MCF 10A (cell line): ENCODE measurements around the gene ZGPAT. TPM values are rescaled to one million over a fixed set of nuclear protein-coding genes. Genes with fewer than 3 reads are reported as not detected.

Experiments
- BruUV-seq: library from RNA; stranded (reverse); fragments of 400-500 nt; replicated peaks from 2 replicates; lab custom pipeline; 2021; lab: Mats Ljungman, UMichigan
- CTCF ChIA-PET: fragments of 300-600 bp; sonication (Branson Sonifier 250); formaldehyde crosslinking; extraction: SDS; loops from one replicate; lab custom pipeline; 2021; ENCODE audit warnings: antibody characterized with exemption, inconsistent platforms; lab: Yijun Ruan, JAX
- POLR2A ChIA-PET: fragments of 300-600, 350-650 bp; sonication (Branson Sonifier 250); formaldehyde crosslinking; extraction: SDS; loops from one replicate; lab custom pipeline; 2020; ENCODE audit warnings: antibody characterized with exemption, inconsistent platforms; lab: Yijun Ruan, JAX
- DNase-seq: peaks from one replicate; pipeline ENCODE4 v3.0.0-alpha.2; 2018; ENCODE audit not compliant: unreplicated experiment
- H3K27ac Mint-ChIP-seq: one replicate; pipeline ENCODE4 v1.8.0; 2022; ENCODE audit warnings: mild to moderate bottlenecking, low read depth, mixed read lengths; ENCODE audit not compliant: unreplicated experiment
- H3K27me3 Mint-ChIP-seq: one replicate; pipeline ENCODE4 v1.8.0; 2022; ENCODE audit warnings: mixed read lengths; ENCODE audit not compliant: insufficient read depth, unreplicated experiment
- H3K36me3 Mint-ChIP-seq: one replicate; pipeline ENCODE4 v1.8.0; 2022; ENCODE audit warnings: mild to moderate bottlenecking, moderate library complexity, mixed read lengths; ENCODE audit not compliant: insufficient read depth, unreplicated experiment
- H3K4me1 Mint-ChIP-seq: one replicate; pipeline ENCODE4 v1.8.0; 2022; ENCODE audit warnings: mixed read lengths; ENCODE audit not compliant: insufficient read depth, unreplicated experiment
- H3K4me3 Mint-ChIP-seq: one replicate; pipeline ENCODE4 v1.8.0; 2022; ENCODE audit warnings: mild to moderate bottlenecking, moderate library complexity, mixed read lengths; ENCODE audit not compliant: unreplicated experiment
- H3K9me3 Mint-ChIP-seq: one replicate; pipeline ENCODE4 v1.8.0; 2022; ENCODE audit warnings: mixed read lengths; ENCODE audit not compliant: unreplicated experiment
- intact Hi-C: fragments of 100-400 bp; cut with micrococcal nuclease; formaldehyde crosslinking; loops from 2 replicates; pipeline ENCODE4 v1.14.1; 2022
- total RNA-seq: library from RNA; stranded (reverse); gene quantifications from 2 replicates; pipeline ENCODE4 v1.2.3, GENCODE V29; 2022
- TF ChIP-seq, protein P1 (sequence below): fragments of 200-600 bp; IDR thresholded peaks from one replicate; pipeline ENCODE4 v1.8.0; 2022; ENCODE audit warnings: antibody characterized with exemption, mild to moderate bottlenecking; ENCODE audit not compliant: unreplicated experiment

The ZGPAT gene
- total RNA-seq, 1 experiment from 2014 or later: 19.5 TPM

DNA sequence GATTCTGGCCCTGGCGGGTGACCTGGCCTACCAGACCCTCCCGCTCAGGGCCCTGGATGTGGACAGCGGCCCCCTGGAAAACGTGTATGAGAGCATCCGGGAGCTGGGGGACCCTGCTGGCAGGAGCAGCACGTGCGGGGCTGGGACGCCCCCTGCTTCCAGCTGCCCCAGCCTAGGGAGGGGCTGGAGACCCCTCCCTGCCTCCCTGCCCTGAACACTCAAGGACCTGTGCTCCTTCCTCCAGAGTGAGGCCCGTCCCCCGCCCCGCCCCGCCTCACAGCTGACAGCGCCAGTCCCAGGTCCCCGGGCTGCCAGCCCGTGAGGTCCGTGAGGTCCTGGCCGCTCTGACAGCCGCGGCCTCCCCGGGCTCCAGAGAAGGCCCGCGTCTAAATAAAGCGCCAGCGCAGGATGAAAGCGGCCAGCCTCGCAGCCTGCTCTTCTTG is 30.9 kb downstream of the ZGPAT start:
- BruUV-seq: no TSS peak
- DNase-seq: no peak
- TF ChIP-seq, protein P1, sequence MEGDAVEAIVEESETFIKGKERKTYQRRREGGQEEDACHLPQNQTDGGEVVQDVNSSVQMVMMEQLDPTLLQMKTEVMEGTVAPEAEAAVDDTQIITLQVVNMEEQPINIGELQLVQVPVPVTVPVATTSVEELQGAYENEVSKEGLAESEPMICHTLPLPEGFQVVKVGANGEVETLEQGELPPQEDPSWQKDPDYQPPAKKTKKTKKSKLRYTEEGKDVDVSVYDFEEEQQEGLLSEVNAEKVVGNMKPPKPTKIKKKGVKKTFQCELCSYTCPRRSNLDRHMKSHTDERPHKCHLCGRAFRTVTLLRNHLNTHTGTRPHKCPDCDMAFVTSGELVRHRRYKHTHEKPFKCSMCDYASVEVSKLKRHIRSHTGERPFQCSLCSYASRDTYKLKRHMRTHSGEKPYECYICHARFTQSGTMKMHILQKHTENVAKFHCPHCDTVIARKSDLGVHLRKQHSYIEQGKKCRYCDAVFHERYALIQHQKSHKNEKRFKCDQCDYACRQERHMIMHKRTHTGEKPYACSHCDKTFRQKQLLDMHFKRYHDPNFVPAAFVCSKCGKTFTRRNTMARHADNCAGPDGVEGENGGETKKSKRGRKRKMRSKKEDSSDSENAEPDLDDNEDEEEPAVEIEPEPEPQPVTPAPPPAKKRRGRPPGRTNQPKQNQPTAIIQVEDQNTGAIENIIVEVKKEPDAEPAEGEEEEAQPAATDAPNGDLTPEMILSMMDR: no peak
- Mint-ChIP-seq H3K27me3 (no peaks in the 10 kb centered on the region), H3K4me3 (no peak overlapping the region), H3K36me3 (peaks cover 31% of the 10 kb centered on the region), H3K27ac (no peak overlapping the region), H3K9me3 (no peaks in the 10 kb centered on the region), H3K4me1 (no peaks in the 10 kb centered on the region)
- CTCF ChIA-PET: interaction anchor here (0.6 kb wide), 1 partner anchor 82 kb away, joined by 6 read pairs; no protein-coding TSS in a partner anchor
- POLR2A ChIA-PET: interaction anchor here (0.6 to 3.6 kb wide), 6 partner anchors 13 to 126 kb away, joined by 3 to 79 read pairs (median 4); partner anchors contain the start of genes ARFRP1, RTEL1 and ZGPAT
- intact Hi-C loops: no loop called here

DNA sequence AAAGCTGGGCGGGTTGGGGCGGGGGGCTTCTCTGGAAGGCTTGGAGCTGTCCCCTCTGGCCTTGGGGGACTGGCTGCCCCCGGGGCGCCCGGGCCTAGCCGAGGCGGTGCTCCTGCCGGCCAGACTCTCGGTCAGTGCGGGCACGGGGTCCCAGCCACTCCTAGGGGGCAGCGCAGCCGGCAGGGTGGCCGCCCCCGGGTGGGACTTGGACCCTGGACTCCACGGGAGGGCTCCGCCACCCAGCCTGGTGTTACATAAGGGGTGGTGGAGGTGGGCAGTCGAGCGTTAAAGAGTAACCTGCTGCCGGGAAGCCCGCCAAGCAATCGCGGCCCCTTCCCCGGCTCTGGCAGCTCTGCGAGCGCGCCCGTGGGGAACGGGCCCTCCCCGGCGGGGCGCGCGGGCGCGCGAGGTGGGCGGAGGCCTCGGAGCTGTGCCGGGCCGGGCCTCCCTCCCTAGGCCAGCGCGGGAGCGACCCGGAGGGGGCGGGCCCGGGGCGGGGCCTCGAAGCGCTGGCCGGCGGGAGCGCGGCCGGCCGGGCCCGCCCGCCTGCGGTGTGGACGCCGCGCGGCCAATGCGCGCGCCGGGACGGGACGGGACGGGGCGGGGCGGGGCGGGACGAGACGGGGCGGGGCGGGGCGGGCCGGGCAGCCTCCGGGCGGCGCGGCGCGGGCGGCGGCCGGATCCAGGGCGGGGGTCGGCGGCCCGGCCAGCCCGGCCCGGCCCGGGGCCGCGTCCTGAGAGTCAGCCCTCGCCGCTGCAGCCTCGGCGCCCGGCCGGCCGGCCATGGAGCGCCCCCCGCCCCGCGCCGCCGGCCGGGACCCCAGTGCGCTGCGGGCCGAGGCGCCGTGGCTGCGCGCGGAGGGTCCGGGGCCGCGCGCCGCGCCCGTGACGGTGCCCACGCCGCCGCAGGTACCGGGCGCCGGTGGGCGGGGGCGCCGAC is 31.6 kb downstream of the ZGPAT start, which contains the start of gene SLC2A4RG:
Gene SLC2A4RG (plus strand): TSS at position 647 of the 940 bp plus-strand sequence. CDS start 137 bp downstream, at position 784.
- H3K4me3 Mint-ChIP-seq: peak within 1 kb of the TSS; percentile 74
- no peaks in the 10 kb centered on the region for H3K27me3 Mint-ChIP-seq
- TF ChIP-seq, protein P1: no peak
- no TSS peak for BruUV-seq
- no peaks in the 10 kb centered on the region for H3K4me1 Mint-ChIP-seq
- ChIA-PET POLR2A (interaction anchor here (0.6 to 3.6 kb wide), 9 partner anchors 14 to 229 kb away, joined by 3 to 79 read pairs (median 5); partner anchors contain the start of genes ARFRP1, RTEL1, TPD52L2 and ZGPAT), CTCF (interaction anchor here (0.6 kb wide), 1 partner anchor 82 kb away, joined by 6 read pairs; no protein-coding TSS in a partner anchor)
- intact Hi-C loops: no loop called here
- peak; percentile 76 for DNase-seq
- no peak within 1 kb of the TSS for H3K27ac Mint-ChIP-seq
- H3K36me3 Mint-ChIP-seq: peaks cover 36% of the 10 kb centered on the region
- H3K9me3 Mint-ChIP-seq: no peaks in the 10 kb centered on the region

DNA sequence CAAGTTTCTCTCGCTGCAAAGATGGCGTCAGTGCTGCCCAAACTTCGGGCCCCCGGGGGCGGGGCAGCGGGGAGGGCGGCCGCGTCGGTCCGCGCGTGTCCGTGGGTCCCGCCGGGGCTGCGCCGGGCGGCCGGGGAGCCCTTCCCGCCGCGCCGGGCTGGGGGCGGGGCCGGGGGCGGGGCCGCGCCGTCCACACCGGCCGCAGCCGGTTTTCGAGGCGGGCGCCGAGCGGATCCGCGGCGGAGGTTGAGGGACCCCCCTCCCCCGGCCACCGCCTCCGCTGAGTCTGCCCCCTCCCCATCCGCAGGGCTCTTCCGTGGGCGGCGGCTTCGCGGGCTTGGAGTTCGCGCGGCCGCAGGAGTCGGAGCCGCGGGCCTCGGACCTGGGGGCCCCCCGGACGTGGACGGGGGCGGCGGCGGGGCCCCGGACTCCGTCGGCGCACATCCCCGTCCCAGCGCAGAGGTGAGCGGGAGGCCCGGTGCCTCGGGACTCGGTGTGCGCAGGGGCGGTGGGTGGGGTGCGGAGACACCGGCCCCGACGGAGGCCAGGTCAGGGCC is 32.3 kb downstream of the ZGPAT start:
- Mint-ChIP-seq H3K27ac (no peak overlapping the region), H3K4me3 (peak overlapping the region; percentile 74), H3K36me3 (peaks cover 33% of the 10 kb centered on the region), H3K9me3 (no peaks in the 10 kb centered on the region), H3K27me3 (no peaks in the 10 kb centered on the region), H3K4me1 (no peaks in the 10 kb centered on the region)
- intact Hi-C loops: no loop called here
- DNase-seq: no peak
- no TSS peak for BruUV-seq
- ChIA-PET CTCF (interaction anchor here (0.6 to 1.8 kb wide), 7 partner anchors 11 to 315 kb away, joined by 4 to 9 read pairs (median 5); partner anchors contain the start of genes ARFRP1 and ZGPAT), POLR2A (interaction anchor here (0.6 to 3.6 kb wide), 22 partner anchors 10 to 240 kb away, joined by 3 to 79 read pairs (median 8); partner anchors contain the start of genes ARFRP1, DNAJC5, GMEB2 and PPDPF)
- TF ChIP-seq, protein P1: no peak
